ENCODE measurements around the gene C16orf54.

Gene C16orf54

GRCh38 chr16:29779474-29779873, 33.7 kb upstream of the C16orf54 start:
- no peak overlapping the region for H2BK15ac ChIP-seq (ENCODE audit: low read length)
- H4K8ac ChIP-seq (ENCODE audit: low read depth, low read length) = no peak overlapping the region
- WGBS, 2 donors (ENCODE audit: extremely low coverage in 2 of 2, insufficient read length in 2 of 2, insufficient replicate concordance in 1 of 2) = no CpG with 5 or more reads among the region's 10 CpGs
- no peak overlapping the region for H3K18ac ChIP-seq (ENCODE audit: low read length)
- peaks cover 0 to 22% (median 2%) of the 10 kb centered on the region in 3 experiments for H3K27me3 ChIP-seq (ENCODE audit: control insufficient read depth in 3 of 3, insufficient read depth in 3 of 3, low read depth in 1 of 3, low read length in 3 of 3)
- no peaks in the 10 kb centered on the region for H3K36me3 ChIP-seq (replicated peaks in 1 of 2; ENCODE audit: control insufficient read depth in 2 of 2, insufficient read depth in 2 of 2, low read length in 2 of 2)
- no peaks in the 10 kb centered on the region for H3K9me3 ChIP-seq (replicated peaks in 1 of 2; ENCODE audit: control insufficient read depth in 2 of 2, insufficient read depth in 1 of 2, low read depth in 1 of 2, low read length in 2 of 2)
- no peak overlapping the region for H2BK120ac ChIP-seq (ENCODE audit: low read depth, low read length)
- H2AFZ ChIP-seq (ENCODE audit: low read length) = no peak overlapping the region
- H2AK5ac ChIP-seq (ENCODE audit: low read depth, low read length) = no peak overlapping the region
- no peak overlapping the region for H2BK5ac ChIP-seq (ENCODE audit: low read length)
- no peak overlapping the region for H3K14ac ChIP-seq (ENCODE audit: low read length)
- H3K27ac ChIP-seq (replicated peaks; ENCODE audit: low read length) = no peak overlapping the region
- no peak overlapping the region for H4K91ac ChIP-seq (ENCODE audit: low read depth, low read length, poor library complexity)
- H3K9ac ChIP-seq (ENCODE audit: low read depth, low read length, poor library complexity) = no peak overlapping the region
- no peak overlapping the region for H2BK12ac ChIP-seq (ENCODE audit: low read length)
- H3K23ac ChIP-seq (ENCODE audit: low read depth, low read length, poor library complexity) = no peak overlapping the region
- H3K79me1 ChIP-seq (ENCODE audit: low read depth, low read length) = no peaks in the 10 kb centered on the region
- peaks cover 2 to 4% of the 10 kb centered on the region in 2 donors for H3K4me1 ChIP-seq (ENCODE audit: control insufficient read depth in 2 of 2, insufficient read depth in 1 of 2, low read depth in 1 of 2, low read length in 2 of 2)
- H3K4me2 ChIP-seq (ENCODE audit: insufficient read depth, low read length, poor library complexity, severe bottlenecking) = no peak overlapping the region
- no peak overlapping the region for H3K4me3 ChIP-seq (ENCODE audit: low read length in 2 of 2)
- no peak for DNase-seq (ENCODE audit: low spot score)
- H3K4ac ChIP-seq (ENCODE audit: low read length) = no peak overlapping the region

DNA sequence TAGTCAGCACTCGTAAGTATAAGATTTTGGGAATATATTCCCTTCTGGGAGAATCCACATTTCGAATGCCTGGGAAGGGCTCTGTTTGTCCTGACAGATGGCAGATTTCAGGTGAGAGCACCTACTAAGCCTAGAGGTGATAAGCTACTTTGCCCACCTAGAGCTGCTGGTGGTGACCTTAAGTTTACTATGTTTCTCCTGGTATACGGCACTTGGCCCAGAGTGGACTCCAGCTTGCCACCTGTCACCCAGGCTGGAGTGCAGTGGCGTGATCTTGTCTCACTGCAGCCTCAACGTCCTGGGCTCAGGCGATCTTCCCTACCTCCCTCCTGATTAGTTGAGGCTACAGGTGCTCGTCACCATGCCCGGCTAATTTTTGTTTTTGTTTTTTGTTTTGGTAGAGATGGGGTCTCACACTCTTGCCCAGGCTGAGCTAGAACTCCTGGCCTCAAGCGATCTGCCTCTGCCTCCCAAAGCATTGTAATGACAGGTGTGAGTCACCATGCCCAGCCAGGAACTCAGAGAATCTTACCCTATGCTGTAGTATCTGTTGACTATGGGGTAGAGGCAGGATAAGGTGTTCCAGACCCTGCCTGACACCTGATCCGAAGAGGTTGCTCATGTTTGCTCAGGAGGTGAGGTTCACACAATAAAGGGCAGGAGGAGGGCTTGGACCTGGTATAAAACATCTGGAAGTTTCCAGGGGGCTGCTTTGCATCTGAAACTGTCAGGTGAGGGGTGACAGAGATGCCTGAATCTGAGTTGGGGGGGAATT, 32.0 kb upstream of the C16orf54 start, which contains the start of gene ZG16:
Gene ZG16 (plus strand): TSS at position 681 of the 775 bp plus-strand sequence. CDS start 1,011 bp downstream, outside the sequence.
- no peak within 1 kb of the TSS for H4K91ac ChIP-seq (ENCODE audit: low read depth, low read length, poor library complexity)
- H3K36me3 ChIP-seq (replicated peaks in 1 of 2; ENCODE audit: control insufficient read depth in 2 of 2, insufficient read depth in 2 of 2, low read length in 2 of 2) = no peaks in the 10 kb centered on the region
- no peaks in the 10 kb centered on the region for H3K9me3 ChIP-seq (replicated peaks in 1 of 2; ENCODE audit: control insufficient read depth in 2 of 2, insufficient read depth in 1 of 2, low read depth in 1 of 2, low read length in 2 of 2)
- H3K23ac ChIP-seq (ENCODE audit: low read depth, low read length, poor library complexity) = no peak within 1 kb of the TSS
- H3K27me3 ChIP-seq (ENCODE audit: control insufficient read depth in 3 of 3, insufficient read depth in 3 of 3, low read depth in 1 of 3, low read length in 3 of 3) = peaks cover 0 to 22% (median 2%) of the 10 kb centered on the region in 3 experiments
- DNase-seq (ENCODE audit: low spot score) = no peak
- no peak within 1 kb of the TSS for H2AK5ac ChIP-seq (ENCODE audit: low read depth, low read length)
- H3K27ac ChIP-seq (replicated peaks; ENCODE audit: low read length) = no peak within 1 kb of the TSS
- no peak within 1 kb of the TSS for H2BK120ac ChIP-seq (ENCODE audit: low read depth, low read length)
- no peak within 1 kb of the TSS for H4K8ac ChIP-seq (ENCODE audit: low read depth, low read length)
- H2BK5ac ChIP-seq (ENCODE audit: low read length) = no peak within 1 kb of the TSS
- WGBS, 2 donors (ENCODE audit: extremely low coverage in 2 of 2, insufficient read length in 2 of 2, insufficient replicate concordance in 1 of 2) = no CpG with 5 or more reads among the region's 10 CpGs
- H2BK15ac ChIP-seq (ENCODE audit: low read length) = no peak within 1 kb of the TSS
- no peak within 1 kb of the TSS for H3K14ac ChIP-seq (ENCODE audit: low read length)
- H3K9ac ChIP-seq (ENCODE audit: low read depth, low read length, poor library complexity) = no peak within 1 kb of the TSS
- no peak within 1 kb of the TSS for H2BK12ac ChIP-seq (ENCODE audit: low read length)
- no peak within 1 kb of the TSS for H3K4me2 ChIP-seq (ENCODE audit: insufficient read depth, low read length, poor library complexity, severe bottlenecking)
- no peak within 1 kb of the TSS for H3K18ac ChIP-seq (ENCODE audit: low read length)
- H3K4ac ChIP-seq (ENCODE audit: low read length) = no peak within 1 kb of the TSS
- peaks cover 0 to 2% of the 10 kb centered on the region in 2 donors for H3K4me1 ChIP-seq (ENCODE audit: control insufficient read depth in 2 of 2, insufficient read depth in 1 of 2, low read depth in 1 of 2, low read length in 2 of 2)
- H2AFZ ChIP-seq (ENCODE audit: low read length) = no peak within 1 kb of the TSS
- no peak within 1 kb of the TSS for H3K4me3 ChIP-seq (ENCODE audit: low read length in 2 of 2)
- no peaks in the 10 kb centered on the region for H3K79me1 ChIP-seq (ENCODE audit: low read depth, low read length)

DNA sequence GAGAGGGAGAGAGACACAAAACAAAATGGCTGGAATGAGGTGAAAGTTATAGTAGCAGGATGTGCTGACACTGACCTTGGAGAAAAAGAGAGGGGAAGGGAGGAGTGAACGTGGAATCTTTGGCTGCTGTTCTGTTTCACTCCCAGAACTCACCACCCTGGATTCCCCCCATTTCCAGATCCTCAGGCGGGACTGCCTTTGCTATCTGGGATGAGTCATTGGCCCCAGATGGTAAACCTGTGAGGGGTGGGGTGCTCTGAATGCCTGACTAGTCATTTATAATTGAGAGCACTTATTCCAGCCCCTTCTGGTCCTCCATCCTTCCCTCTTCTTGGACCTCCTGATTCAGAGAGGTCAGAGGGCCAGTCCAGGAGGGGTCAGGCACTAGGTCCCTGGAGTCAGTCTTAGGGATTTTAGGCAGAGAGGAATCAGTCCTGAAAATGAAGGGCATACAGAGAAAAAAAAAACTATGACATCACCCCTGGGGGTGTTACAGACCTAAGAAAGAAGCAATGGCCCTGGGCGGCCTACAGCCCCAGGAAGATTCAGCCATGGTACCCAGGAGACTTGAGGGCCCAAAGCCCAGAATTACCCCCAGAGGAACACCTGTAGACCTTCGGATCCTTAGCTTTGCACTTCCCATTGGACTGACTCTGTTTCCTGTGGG, 30.1 kb upstream of the C16orf54 start:
- H3K4me2 ChIP-seq (ENCODE audit: insufficient read depth, low read length, poor library complexity, severe bottlenecking) = no peak overlapping the region
- no peak overlapping the region for H3K23ac ChIP-seq (ENCODE audit: low read depth, low read length, poor library complexity)
- no peak overlapping the region for H2BK15ac ChIP-seq (ENCODE audit: low read length)
- H2AFZ ChIP-seq (ENCODE audit: low read length) = peak overlapping the region; percentile 22
- no peak overlapping the region for H4K8ac ChIP-seq (ENCODE audit: low read depth, low read length)
- H3K9ac ChIP-seq (ENCODE audit: low read depth, low read length, poor library complexity) = no peak overlapping the region
- peaks cover 0 to 17% (median 2%) of the 10 kb centered on the region in 3 experiments for H3K27me3 ChIP-seq (ENCODE audit: control insufficient read depth in 3 of 3, insufficient read depth in 3 of 3, low read depth in 1 of 3, low read length in 3 of 3)
- no peak overlapping the region for H3K4ac ChIP-seq (ENCODE audit: low read length)
- H2AK5ac ChIP-seq (ENCODE audit: low read depth, low read length) = no peak overlapping the region
- H3K14ac ChIP-seq (ENCODE audit: low read length) = no peak overlapping the region
- no peak overlapping the region for H2BK12ac ChIP-seq (ENCODE audit: low read length)
- no peaks in the 10 kb centered on the region for H3K79me1 ChIP-seq (ENCODE audit: low read depth, low read length)
- no CpG with 5 or more reads among the region's 4 CpGs for WGBS, 2 donors (ENCODE audit: extremely low coverage in 2 of 2, insufficient read length in 2 of 2, insufficient replicate concordance in 1 of 2)
- DNase-seq (ENCODE audit: low spot score) = no peak
- no peak overlapping the region for H3K27ac ChIP-seq (replicated peaks; ENCODE audit: low read length)
- no peaks in the 10 kb centered on the region for H3K9me3 ChIP-seq (replicated peaks in 1 of 2; ENCODE audit: control insufficient read depth in 2 of 2, insufficient read depth in 1 of 2, low read depth in 1 of 2, low read length in 2 of 2)
- no peak overlapping the region for H3K4me3 ChIP-seq (ENCODE audit: low read length in 2 of 2)
- H4K91ac ChIP-seq (ENCODE audit: low read depth, low read length, poor library complexity) = no peak overlapping the region
- H3K18ac ChIP-seq (ENCODE audit: low read length) = no peak overlapping the region
- H2BK5ac ChIP-seq (ENCODE audit: low read length) = no peak overlapping the region
- H3K4me1 ChIP-seq (ENCODE audit: control insufficient read depth in 2 of 2, insufficient read depth in 1 of 2, low read depth in 1 of 2, low read length in 2 of 2) = peaks cover 0 to 2% of the 10 kb centered on the region in 2 donors
- no peak overlapping the region for H2BK120ac ChIP-seq (ENCODE audit: low read depth, low read length)
- no peaks in the 10 kb centered on the region for H3K36me3 ChIP-seq (replicated peaks in 1 of 2; ENCODE audit: control insufficient read depth in 2 of 2, insufficient read depth in 2 of 2, low read length in 2 of 2)

GRCh38 chr16:29774730-29775129, 28.9 kb upstream of the C16orf54 start:
- H4K91ac ChIP-seq (ENCODE audit: low read depth, low read length, poor library complexity) = no peak overlapping the region
- WGBS, 2 donors (ENCODE audit: extremely low coverage in 2 of 2, insufficient read length in 2 of 2, insufficient replicate concordance in 1 of 2) = no CpG with 5 or more reads among the region's 5 CpGs
- H4K8ac ChIP-seq (ENCODE audit: low read depth, low read length) = no peak overlapping the region
- no peak overlapping the region for H2BK15ac ChIP-seq (ENCODE audit: low read length)
- no peaks in the 10 kb centered on the region for H3K36me3 ChIP-seq (replicated peaks in 1 of 2; ENCODE audit: control insufficient read depth in 2 of 2, insufficient read depth in 2 of 2, low read length in 2 of 2)
- no peaks in the 10 kb centered on the region for H3K9me3 ChIP-seq (replicated peaks in 1 of 2; ENCODE audit: control insufficient read depth in 2 of 2, insufficient read depth in 1 of 2, low read depth in 1 of 2, low read length in 2 of 2)
- no peaks in the 10 kb centered on the region for H3K79me1 ChIP-seq (ENCODE audit: low read depth, low read length)
- no peak overlapping the region for H3K23ac ChIP-seq (ENCODE audit: low read depth, low read length, poor library complexity)
- H2BK120ac ChIP-seq (ENCODE audit: low read depth, low read length) = no peak overlapping the region
- H3K4me3 ChIP-seq (ENCODE audit: low read length in 2 of 2) = no peak overlapping the region
- peaks cover 0 to 2% of the 10 kb centered on the region in 2 donors for H3K4me1 ChIP-seq (ENCODE audit: control insufficient read depth in 2 of 2, insufficient read depth in 1 of 2, low read depth in 1 of 2, low read length in 2 of 2)
- H3K9ac ChIP-seq (ENCODE audit: low read depth, low read length, poor library complexity) = no peak overlapping the region
- no peak overlapping the region for H3K4ac ChIP-seq (ENCODE audit: low read length)
- H3K4me2 ChIP-seq (ENCODE audit: insufficient read depth, low read length, poor library complexity, severe bottlenecking) = no peak overlapping the region
- no peak overlapping the region for H2BK5ac ChIP-seq (ENCODE audit: low read length)
- H2BK12ac ChIP-seq (ENCODE audit: low read length) = no peak overlapping the region
- H3K27me3 ChIP-seq (ENCODE audit: control insufficient read depth in 3 of 3, insufficient read depth in 3 of 3, low read depth in 1 of 3, low read length in 3 of 3) = peaks cover 0 to 9% (median 2%) of the 10 kb centered on the region in 3 experiments
- H3K14ac ChIP-seq (ENCODE audit: low read length) = no peak overlapping the region
- H2AK5ac ChIP-seq (ENCODE audit: low read depth, low read length) = no peak overlapping the region
- no peak overlapping the region for H2AFZ ChIP-seq (ENCODE audit: low read length)
- no peak for DNase-seq (ENCODE audit: low spot score)
- peak overlapping the region; percentile 61 for H3K18ac ChIP-seq (ENCODE audit: low read length)
- no peak overlapping the region for H3K27ac ChIP-seq (replicated peaks; ENCODE audit: low read length)
